A549 (cell line): ENCODE measurements around the gene GPR137C. TPM values are rescaled to one million over a fixed set of nuclear protein-coding genes. Genes with fewer than 3 reads are reported as not detected.
"Not testable (repeated sequence)": the region's sequence is repeated elsewhere in the genome, so short reads cannot be mapped to it uniquely, and the experiment has no call there.

Source experiments
- ATAC-seq, 2 experiments: fragments of 200-7000 bp in 1 of 2; fragments of >200 bp in 1 of 2; cut with Nextera tagmentation in 1 of 2; cut with Tn5 transposase in 1 of 2; 3 replicates each; pipeline versions ENCODE4 v1.8.0 to v1.9.1; 2018 to 2020; ENCODE audit warnings: mild to moderate bottlenecking in 1 of 2, moderate library complexity in 1 of 2
- CTCF ChIA-PET: fragments of 300-600 bp; sonication (Branson Sonifier 250); formaldehyde crosslinking; extraction: SDS; loops from one replicate; lab custom pipeline; 2021; ENCODE audit warnings: antibody characterized with exemption, inconsistent platforms; lab: Yijun Ruan, JAX
- POLR2A ChIA-PET: fragments of 350-600 bp; formaldehyde crosslinking; extraction: SDS; loops from one replicate; lab custom pipeline; 2021; ENCODE audit warnings: antibody characterized with exemption, inconsistent platforms; lab: Yijun Ruan, JAX
- DNase-seq, 2 experiments: peaks; one replicate each; pipeline versions ENCODE4 v3.0.0 to v3.0.0-alpha.2; 2011 to 2016; ENCODE audit warnings: low read depth in 1 of 2, low spot score in 1 of 2
- FAIRE-seq: peaks from 2 replicates; lab custom pipeline; 2011; peaks lifted over from hg19 to GRCh38; lab: Jason Lieb, UNC
- H3K27ac ChIP-seq, 2 experiments: fragments of >200 bp; sonication (Bioruptor Twin); formaldehyde crosslinking; 3 replicates each; pipeline ENCODE4 v1.5.1; 2016 to 2017
- H3K4me1 ChIP-seq: fragments of >200 bp; sonication (Bioruptor Twin); formaldehyde crosslinking; 3 replicates; pipeline ENCODE4 v1.6.1; 2016
- H3K4me2 ChIP-seq: fragments of >200 bp; sonication (Bioruptor Twin); formaldehyde crosslinking; 3 replicates; pipeline ENCODE4 v1.6.1; 2016
- H3K4me3 ChIP-seq: fragments of >200 bp; sonication (Bioruptor Twin); formaldehyde crosslinking; 3 replicates; pipeline ENCODE4 v1.5.1; 2016
- H3K9me3 ChIP-seq: fragments of >200 bp; sonication (Bioruptor Twin); formaldehyde crosslinking; 3 replicates; pipeline ENCODE4 v1.6.1; 2016
- ATOH8 ChIP-seq: fragments of 250-450 bp; sonication (Bioruptor Pico); IDR thresholded peaks from 2 replicates; pipeline ENCODE4 v1.5.0; 2020; ENCODE audit warnings: low read depth, mild to moderate bottlenecking, moderate library complexity
- CBX2 ChIP-seq: fragments of 200-600 bp; sonication (generic); IDR thresholded peaks from 2 replicates; pipeline ENCODE4 v1.6.1; 2016; ENCODE audit warnings: low read depth, mild to moderate bottlenecking, borderline replicate concordance
- CHD2 ChIP-seq: fragments of 150-350 bp; IDR thresholded peaks from 2 replicates; pipeline ENCODE4 v1.6.1; 2014; ENCODE audit warnings: low read length; ENCODE audit not compliant: partially characterized antibody
- CHD4 ChIP-seq: fragments of 200-600 bp; sonication (generic); IDR thresholded peaks from 2 replicates; pipeline ENCODE4 v1.6.1; 2016; ENCODE audit warnings: antibody characterized with exemption, mild to moderate bottlenecking, borderline replicate concordance
- EHMT2 ChIP-seq: fragments of 200-600 bp; sonication (generic); IDR thresholded peaks from 2 replicates; pipeline ENCODE4 v1.6.1; 2016; ENCODE audit warnings: antibody characterized with exemption, low read depth, mild to moderate bottlenecking, moderate library complexity
- EP300 ChIP-seq, 2 experiments: fragments of >200 bp; sonication (Bioruptor Twin); formaldehyde crosslinking; IDR thresholded peaks; 2 replicates in 1 of 2; 3 replicates in 1 of 2; pipeline ENCODE4 v1.6.1; 2016 to 2017
- ESRRA ChIP-seq: fragments of 150-350 bp; IDR thresholded peaks from 2 replicates; pipeline ENCODE4 v1.6.1; 2014; ENCODE audit warnings: mild to moderate bottlenecking, low read length, borderline replicate concordance
- FOSL2 ChIP-seq, 2 experiments: fragments of 450-650 bp in 1 of 2; fragments of >200 bp in 1 of 2; sonication (Bioruptor Twin) in 1 of 2; formaldehyde crosslinking; IDR thresholded peaks; 2 replicates each; pipeline versions ENCODE4 v1.5.0 to v1.6.1; 2016 to 2020; ENCODE audit warnings: mild to moderate bottlenecking in 1 of 2, moderate library complexity in 1 of 2
- HES2 ChIP-seq: fragments of >200 bp; sonication (Bioruptor Twin); formaldehyde crosslinking; IDR thresholded peaks from 2 replicates; pipeline ENCODE4 v1.6.1; 2016
- HMGXB4 ChIP-seq: fragments of 250-450 bp; sonication (Bioruptor Pico); IDR thresholded peaks from 2 replicates; pipeline ENCODE4 v1.5.0; 2021; ENCODE audit warnings: mild to moderate bottlenecking, moderate library complexity, borderline replicate concordance
- HOXB13 ChIP-seq: fragments of 250-450 bp; sonication (Bioruptor Pico); IDR thresholded peaks from 2 replicates; pipeline ENCODE4 v1.5.0; 2020; ENCODE audit warnings: low read depth, mild to moderate bottlenecking, moderate library complexity
- JUN ChIP-seq, 2 experiments: fragments of >200 bp; sonication (Bioruptor Twin); formaldehyde crosslinking; IDR thresholded peaks; 2 replicates in 1 of 2; 3 replicates in 1 of 2; pipeline ENCODE4 v1.6.1; 2016 to 2017
- MAZ ChIP-seq: fragments of 150-350 bp; IDR thresholded peaks from 2 replicates; pipeline ENCODE4 v1.6.1; 2014; ENCODE audit warnings: antibody characterized with exemption, low read depth, low read length, borderline replicate concordance
- NFE2L2 ChIP-seq: fragments of 150-350 bp; conservative IDR thresholded peaks from 2 replicates; pipeline ENCODE4 v1.6.1; 2014; ENCODE audit warnings: low read length
- NPAS2 ChIP-seq: fragments of 250-450 bp; sonication (Bioruptor Pico); IDR thresholded peaks from 2 replicates; pipeline ENCODE4 v1.8.0; 2022; ENCODE audit warnings: mild to moderate bottlenecking, moderate library complexity, borderline replicate concordance
- POLR2AphosphoS2 ChIP-seq: conservative IDR thresholded peaks from 2 replicates; pipeline ENCODE4 v1.6.1; 2012; ENCODE audit warnings: low read length, improper control_type of control experiment, inconsistent platforms
- RCOR1 ChIP-seq: fragments of 150-350 bp; IDR thresholded peaks from 2 replicates; pipeline ENCODE4 v1.6.1; 2014; ENCODE audit warnings: antibody characterized with exemption, low read length, low read depth
- REST ChIP-seq: fragments of 200-600 bp; sonication (generic); IDR thresholded peaks from 2 replicates; pipeline ENCODE4 v1.6.1; 2016; ENCODE audit warnings: antibody characterized with exemption, mild to moderate bottlenecking, moderate library complexity
- TFCP2L1 ChIP-seq: fragments of 250-450 bp; sonication (Bioruptor Pico); IDR thresholded peaks from 2 replicates; pipeline ENCODE4 v1.5.0; 2021; ENCODE audit warnings: mild to moderate bottlenecking
- ZFP36 ChIP-seq: fragments of 450-650 bp; IDR thresholded peaks from 2 replicates; pipeline ENCODE4 v1.6.1; 2014; ENCODE audit warnings: borderline replicate concordance; ENCODE audit not compliant: partially characterized antibody
- WGBS: methylation state at CpG from one replicate; pipeline ENCODE4 v1.1.6; 2017; ENCODE audit errors: missing lambda C conversion rate; 5-methylcytosine and 5-hydroxymethylcytosine counted together
- polyA plus RNA-seq, 4 experiments: library from polyadenylated mRNA; depleted of rRNA in 3 of 4; stranded (reverse); fragments of >200 nt; fragmentation: RNase III in 1 of 4; extraction: RNeasy Plus Mini Kit Qiagen cat#74134 plus additional on column Dnase treatment in 1 of 4; gene quantifications; 2 replicates in 3 of 4; 3 replicates in 1 of 4; pipeline ENCODE4 v1.2.3, GENCODE V29; 2011 to 2017

GPR137C gene
- polyA plus RNA-seq, 2 of the 4 experiments (the other 2 are of a cell fraction) = 0.21 to 0.27 TPM

GRCh38 chr14:52558688-52559087 lies 6.1 kb downstream of the GPR137C start:
- Histone ChIP-seq H3K9me3 (peaks cover 7% of the 10 kb centered on the region; the same call in 2 of the 3 replicates), H3K4me3 (no peak overlapping the region), H3K4me2 (no peak overlapping the region), H3K27ac (no peak overlapping the region)
- no peak for ATAC-seq
- no peak for FAIRE-seq
- no peak for DNase-seq
- CTCF ChIA-PET = no interaction called here
- 47% methylated on average over 2 of the region's 2 CpGs for WGBS
- TF ChIP-seq ZFP36 = no peak
- no peak for TF ChIP-seq EP300 (IDR thresholded peaks at IDR 0.05)
- no peak for TF ChIP-seq HMGXB4 (CRISPR knock-in tag)
- no peak for TF ChIP-seq RCOR1
- no peak for TF ChIP-seq ATOH8 (CRISPR knock-in tag)
- TF ChIP-seq ESRRA = no peak
- no peak for TF ChIP-seq NFE2L2
- TF ChIP-seq NPAS2 = no peak
- TF ChIP-seq CBX2 = no peak
- no peak for TF ChIP-seq HES2
- TF ChIP-seq TFCP2L1 (CRISPR knock-in tag) = no peak
- TF ChIP-seq CHD4 = no peak
- TF ChIP-seq HOXB13 (CRISPR knock-in tag) = no peak
- TF ChIP-seq, all 56 proteins: peak for 0
- POLR2A ChIA-PET = no interaction called here
- H3K4me1 ChIP-seq = peaks cover under 1% of the 10 kb centered on the region; the same call in 2 of the 3 replicates

GRCh38 chr14:52563120-52563519 lies 10.5 kb downstream of the GPR137C start:
- 4% methylated on average over 2 of the region's 2 CpGs for WGBS
- Histone ChIP-seq H3K4me3 (no peak overlapping the region), H3K9me3 (peaks cover 3% of the 10 kb centered on the region; the same call in 1 of the 3 replicates), H3K27ac (no peak overlapping the region)
- CTCF ChIA-PET = interaction anchor here (0.6 to 1.8 kb wide), 2 partner anchors 11 to 18 kb away, joined by 3 to 8 read pairs; partner anchors contain the start of genes GPR137C and TXNDC16
- no peak for TF ChIP-seq MAZ
- no peak for TF ChIP-seq FOSL2 (IDR thresholded peaks at IDR 0.05)
- TF ChIP-seq FOSL2 (CRISPR knock-in tag; IDR thresholded peaks at IDR 0.05) = peak; percentile 56; the same call in 1 of the 2 replicates
- TF ChIP-seq, all 56 proteins: peak for 1
- ATAC-seq = peak; percentile 38 to 62; a peak in 2 of 6 replicates
- Histone ChIP-seq H3K4me2 (no peak overlapping the region), H3K4me1 (no peaks in the 10 kb centered on the region)
- DNase-seq = no peak
- FAIRE-seq = no peak
- POLR2A ChIA-PET = interaction anchor here (1.7 kb wide), 1 partner anchor 11 kb away, joined by 7 read pairs; the partner anchor contains the start of genes GPR137C and TXNDC16

- FAIRE-seq, H3K27ac ChIP-seq, ATAC-seq, H3K4me2 ChIP-seq, POLR2A ChIA-PET, H3K4me1 ChIP-seq, H3K4me3 ChIP-seq, DNase-seq: not testable (repeated sequence)
- 34% methylated on average over 7 of the region's 7 CpGs for WGBS
- H3K9me3 ChIP-seq = peaks cover 32% of the 10 kb centered on the region
- CTCF ChIA-PET = interaction anchor here (0.8 kb wide), 1 partner anchor 18 kb away, joined by 3 read pairs; no protein-coding TSS in a partner anchor
Measured at GRCh38 chr14:52568454-52568853, 15.8 kb downstream of the GPR137C start.

- ChIA-PET CTCF (no interaction called here), POLR2A (no interaction called here)
- WGBS = 51% methylated on average over 2 of the region's 2 CpGs
- Histone ChIP-seq H3K4me2 (no peak overlapping the region), H3K27ac (no peak overlapping the region), H3K4me1 (no peaks in the 10 kb centered on the region), H3K4me3 (no peak overlapping the region), H3K9me3 (peaks cover 22% of the 10 kb centered on the region; the same call in 2 of the 3 replicates)
- ATAC-seq (no peak), FAIRE-seq (no peak), DNase-seq (no peak)
- TF ChIP-seq EHMT2 = no peak
- TF ChIP-seq JUN (IDR thresholded peaks at IDR 0.05) = no peak
- no peak for TF ChIP-seq POLR2AphosphoS2
- TF ChIP-seq CHD2 = no peak
- TF ChIP-seq HMGXB4 (CRISPR knock-in tag) = no peak
- TF ChIP-seq NPAS2 = no peak
- no peak for TF ChIP-seq CBX2
- TF ChIP-seq HOXB13 (CRISPR knock-in tag) = no peak
- no peak for TF ChIP-seq REST
Measured at GRCh38 chr14:52575858-52576257, 23.2 kb downstream of the GPR137C start.
